AG08395 (cell line): Measurements from ENCODE around the gene WIPI1.
"Not testable (repeated sequence)": the region's sequence is repeated elsewhere in the genome, so short reads cannot be mapped to it uniquely, and the experiment has no call there.

Experiments used
- DNase-seq: peaks from one replicate; pipeline ENCODE4 v3.0.0; 2012; ENCODE audit warnings: mixed read lengths, low spot score

WIPI1 gene

GRCh38 chr17:68383443-68384321 lies 73.6 kb downstream of the WIPI1 start:
- DNase-seq, result peak; percentile 70

DNA sequence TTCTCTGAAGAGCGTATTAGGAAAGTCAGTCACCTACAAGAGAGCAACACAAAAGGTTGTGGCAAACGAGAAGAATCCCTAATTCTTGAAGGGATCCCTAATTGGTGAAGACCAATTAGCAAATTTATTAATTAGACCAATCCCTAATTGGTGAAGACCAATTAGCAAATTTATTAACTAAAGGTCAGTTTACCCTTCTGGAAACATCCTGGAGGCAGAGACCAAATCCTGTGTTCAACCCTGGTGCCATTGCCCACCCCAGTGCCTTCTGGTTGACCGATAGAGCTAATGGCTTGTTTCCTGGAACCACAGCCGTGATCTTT lies 74.2 kb downstream of the WIPI1 start:
- no peak for DNase-seq

DNA sequence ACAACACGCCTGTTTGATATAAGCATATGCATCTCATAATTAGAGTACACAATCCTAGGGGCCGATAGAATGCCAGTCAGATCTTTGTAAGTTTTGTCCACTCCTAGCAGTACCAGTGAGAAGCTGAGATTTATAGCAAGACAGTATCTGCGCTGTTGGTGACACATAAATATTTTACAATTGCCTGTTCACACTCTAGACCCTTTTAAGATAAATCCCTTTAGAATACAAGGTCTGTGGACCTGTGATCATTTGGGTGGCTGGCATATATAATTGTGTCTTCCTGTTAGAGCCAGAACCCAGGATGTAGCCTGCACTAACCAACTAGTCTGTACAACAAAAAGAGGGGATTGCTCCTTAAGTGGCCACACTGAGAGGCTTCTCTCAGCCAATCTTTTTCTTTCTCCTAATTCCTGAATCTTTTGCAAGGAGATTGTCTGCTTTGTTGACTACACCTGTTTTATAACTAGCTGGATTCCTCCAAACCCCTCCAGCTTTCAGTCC lies 74.7 kb downstream of the WIPI1 start:
- no peak for DNase-seq

DNA sequence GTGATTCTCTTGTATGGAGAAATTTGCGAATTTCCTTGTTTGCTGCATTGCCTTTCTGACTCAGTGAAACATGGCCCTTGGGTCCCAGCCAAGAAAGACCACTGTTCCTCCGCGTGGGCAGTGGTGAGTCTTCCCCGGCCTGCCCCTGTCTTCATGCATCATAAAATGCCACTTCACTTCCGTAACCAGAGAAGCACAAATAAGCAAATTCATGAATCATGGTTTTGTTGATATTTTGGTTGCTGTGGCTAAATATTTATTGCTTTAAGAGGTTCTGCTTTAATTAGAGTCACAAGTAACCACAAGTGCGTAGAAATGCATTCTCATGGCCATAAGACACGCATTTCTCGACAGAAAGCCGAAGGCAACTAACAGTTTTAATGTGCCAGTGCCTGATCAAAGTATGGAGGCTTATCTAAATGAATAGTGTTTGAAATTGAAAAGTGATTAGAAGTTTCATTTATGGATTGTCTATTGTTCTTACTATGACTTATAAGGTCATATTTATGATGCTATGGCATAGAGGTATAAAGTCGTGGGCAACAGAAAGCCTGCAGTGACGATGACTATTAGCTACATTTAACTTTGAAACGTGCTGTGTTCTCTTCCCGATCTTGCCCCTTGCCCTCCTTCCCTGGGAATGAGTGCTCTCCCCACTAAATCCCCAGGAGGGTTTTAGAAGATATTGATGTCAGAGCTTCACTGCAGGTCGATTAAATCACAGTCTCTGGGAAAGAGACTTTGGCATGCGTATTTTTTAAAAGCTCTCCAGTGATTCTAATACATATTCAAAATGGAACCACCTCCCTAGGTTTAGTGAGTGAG lies 76.0 kb downstream of the WIPI1 start:
- DNase-seq, result peak; percentile 80

DNA sequence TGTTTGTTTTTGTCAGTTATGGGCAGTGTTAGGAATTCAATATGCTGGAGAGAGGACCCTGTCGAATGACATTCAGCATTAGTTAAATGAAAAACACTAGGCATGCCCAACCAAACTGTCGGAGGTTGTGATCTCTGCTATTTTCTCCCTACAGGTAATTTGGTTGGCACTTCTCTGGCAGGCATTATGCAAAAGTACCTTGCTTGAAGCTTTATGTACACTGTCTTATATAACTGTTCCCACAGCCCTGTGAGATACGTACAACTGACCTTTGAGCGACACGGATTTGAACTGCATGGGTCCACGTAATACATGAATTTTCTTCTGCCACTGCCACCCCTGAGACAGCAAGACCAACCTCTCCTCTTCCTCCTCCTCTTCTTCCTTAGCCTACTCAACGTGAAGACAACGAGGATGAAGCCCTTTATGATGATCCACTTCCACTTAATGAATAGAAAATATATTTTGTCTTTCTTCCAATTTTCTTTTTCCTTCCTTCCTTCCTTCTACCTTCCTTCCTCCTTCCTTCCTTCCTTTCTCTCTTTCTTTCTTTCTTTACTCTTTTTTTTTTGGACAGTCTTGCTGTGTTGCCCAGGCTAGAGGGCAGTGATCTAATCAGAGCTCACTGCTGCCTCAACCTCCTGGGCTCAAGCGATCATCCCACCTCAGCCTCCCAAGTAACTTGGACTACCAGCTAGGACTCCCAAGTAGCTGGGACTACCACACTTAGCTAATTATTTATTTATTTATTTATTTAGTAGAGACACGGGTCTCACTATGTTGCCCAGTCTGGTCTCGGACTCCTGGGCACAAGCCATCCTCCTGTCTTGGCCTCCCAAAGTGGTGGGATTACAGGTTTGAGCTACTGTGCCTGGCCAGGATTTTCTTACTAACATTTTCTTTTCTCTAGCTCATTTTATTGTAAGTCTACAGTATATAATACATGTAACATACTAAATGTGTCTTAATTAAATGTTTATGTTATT lies 77.3 kb downstream of the WIPI1 start:
- no peak for DNase-seq

GRCh38 chr17:68379177-68379510 lies 78.2 kb downstream of the WIPI1 start:
- no peak for DNase-seq

DNA sequence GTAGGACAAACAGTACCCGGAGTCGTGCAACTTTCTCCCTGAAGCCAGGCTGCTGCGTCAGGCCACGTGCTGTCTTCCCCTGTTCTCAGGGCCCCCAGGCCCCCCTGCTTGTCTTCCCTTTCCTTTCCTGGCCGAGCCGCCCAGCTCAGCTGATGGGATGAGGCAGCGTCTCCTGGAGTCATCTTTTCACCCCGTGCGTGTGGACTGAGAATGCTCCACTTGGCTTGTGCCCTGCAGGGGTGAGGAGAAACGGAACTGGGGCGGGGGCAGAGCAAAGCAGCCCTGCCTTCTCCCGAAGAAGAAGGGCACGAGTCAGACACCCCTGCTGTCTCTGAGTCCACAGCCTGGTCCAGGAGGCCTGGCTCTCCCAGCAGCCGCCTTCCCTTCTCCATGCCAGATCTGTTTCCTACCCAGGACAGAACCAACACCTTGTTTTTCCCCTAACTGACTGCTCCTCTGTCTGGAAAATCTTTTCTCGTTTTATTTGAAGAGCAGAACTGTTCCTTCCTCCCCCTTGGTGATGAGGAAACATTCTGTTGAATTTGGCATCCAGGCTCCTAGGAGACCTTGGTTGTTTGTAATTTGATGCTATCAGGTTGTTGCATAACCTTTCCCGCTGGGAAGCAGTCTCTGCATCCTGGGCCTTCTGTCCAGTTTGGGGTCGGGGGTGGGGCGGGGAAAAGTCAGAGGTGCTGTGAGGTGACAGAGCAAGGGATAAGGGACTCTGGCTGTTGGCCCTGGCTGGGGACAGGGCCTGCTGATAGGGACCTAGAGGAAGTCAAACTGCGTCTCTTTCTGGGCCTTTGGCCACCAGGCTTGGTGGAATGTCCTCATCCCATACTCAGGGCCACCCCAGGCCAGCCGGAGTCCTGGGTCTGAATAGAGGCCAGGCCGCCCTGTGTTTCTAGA lies 78.8 kb downstream of the WIPI1 start:
- DNase-seq, result peak; percentile 88

DNA sequence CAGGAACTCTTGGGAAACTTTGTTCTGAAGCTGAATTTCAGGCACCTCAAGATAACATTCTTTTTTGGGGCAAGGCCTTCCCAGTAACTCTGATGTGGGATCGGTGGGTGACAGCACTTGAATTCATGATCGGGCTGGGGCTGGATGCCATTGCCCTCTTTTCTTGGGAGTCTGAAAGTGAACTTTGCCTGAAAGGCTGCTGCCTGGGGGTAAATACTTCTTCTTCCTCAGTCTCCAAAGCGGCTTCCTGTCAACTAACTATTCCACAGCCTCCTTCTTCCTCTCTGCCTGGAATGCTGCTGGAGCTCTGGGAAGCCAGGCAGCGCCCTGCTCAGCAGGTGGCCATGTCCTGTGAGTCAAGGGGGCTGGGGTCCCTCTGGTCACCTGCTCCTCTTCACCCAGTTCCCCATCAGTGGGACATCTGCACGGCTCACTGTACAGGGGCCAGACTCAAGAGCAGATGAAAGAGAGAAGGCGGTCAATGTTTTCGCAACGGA lies 79.5 kb downstream of the WIPI1 start:
- no peak for DNase-seq

- not testable (repeated sequence) for DNase-seq
Measured at GRCh38 chr17:68376178-68376577, 81.1 kb downstream of the WIPI1 start.

DNA sequence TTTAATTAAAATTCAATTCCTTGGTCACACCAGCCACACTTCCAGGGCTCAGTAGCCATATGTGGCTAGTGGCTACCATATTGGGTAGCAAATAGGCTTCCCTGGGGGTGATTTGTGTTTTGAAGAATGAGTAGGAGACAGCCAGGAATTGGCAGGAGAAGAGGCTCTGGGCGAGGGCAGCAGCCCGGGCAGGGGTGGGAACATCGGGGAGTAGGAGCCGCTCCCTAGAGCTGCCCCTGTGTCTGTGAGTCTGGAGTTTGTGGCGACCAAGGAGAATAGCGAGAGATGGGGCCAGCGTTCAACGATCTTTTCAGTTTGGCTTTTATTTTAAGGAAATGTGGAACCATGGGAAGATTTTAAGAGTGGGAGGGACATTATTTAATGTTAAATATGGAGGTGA lies 81.7 kb downstream of the WIPI1 start:
- DNase-seq, result no peak
